Lung microvascular endothelial cell (primary cell): ENCODE results near the gene NEMP1. TPM values are rescaled to one million over a fixed set of nuclear protein-coding genes. Genes with fewer than 3 reads are reported as not detected.
"Not testable (repeated sequence)": the region's sequence is repeated elsewhere in the genome, so short reads cannot be mapped to it uniquely, and the experiment has no call there.

Experiments
- DNase-seq, 2 donors: peaks; one replicate each; pipeline versions ENCODE4 v3.0.0 to v3.0.0-alpha.2; 2010; ENCODE audit warnings: low read depth in 2 of 2
- total RNA-seq: library from RNA; depleted of rRNA; stranded (reverse); fragments of >200 nt; gene quantifications from 2 replicates; pipeline ENCODE4 v1.2.1, GENCODE V29; 2014

NEMP1 gene
- 2.8 and 3.6 TPM in 2 replicates for total RNA-seq

GRCh38 chr12:57078519-57079404, at the start of gene NEMP1:
Gene NEMP1 (minus strand): TSS chr12:57078791. CDS start chr12:57078745, 46 bp downstream.
- peak; percentile 100 for DNase-seq

- DNase-seq: peak; percentile 52 to 70
Observed at GRCh38 chr12:57127726-57128518, 49.3 kb upstream of the NEMP1 start, which contains the start of gene LRP1. Gene LRP1 (plus strand): TSS chr12:57128483. CDS start chr12:57128965, 482 bp downstream.

GRCh38 chr12:57127101-57127725, 48.6 kb upstream of the NEMP1 start:
- DNase-seq: peak; percentile 33 to 38

- DNase-seq: no peak
Observed at GRCh38 chr12:57126561-57126960, 48.0 kb upstream of the NEMP1 start.

- no peak for DNase-seq
Observed at GRCh38 chr12:57126061-57126460, 47.5 kb upstream of the NEMP1 start.

- peak; percentile 74 to 78 for DNase-seq
Observed at GRCh38 chr12:57124261-57124877, 45.8 kb upstream of the NEMP1 start.

GRCh38 chr12:57123813-57124212, 45.2 kb upstream of the NEMP1 start:
- no peak for DNase-seq

- DNase-seq: not testable (repeated sequence)
Observed at GRCh38 chr12:57120718-57121117, 42.1 kb upstream of the NEMP1 start.

- no peak for DNase-seq
Observed at GRCh38 chr12:57119294-57120085, 40.9 kb upstream of the NEMP1 start.

GRCh38 chr12:57118711-57119271, 40.2 kb upstream of the NEMP1 start:
- peak in 1 of 2 donors; percentile 45 for DNase-seq

GRCh38 chr12:57116580-57117281, 38.1 kb upstream of the NEMP1 start:
- DNase-seq: no peak

GRCh38 chr12:57112492-57113294, 34.1 kb upstream of the NEMP1 start:
- DNase-seq: no peak

GRCh38 chr12:57111031-57111734, 32.6 kb upstream of the NEMP1 start, which contains the start of gene STAT6:
Gene STAT6 (minus strand): TSS chr12:57111362. CDS start chr12:57108278, 3,084 bp downstream.
- peak; percentile 20 to 91 for DNase-seq

GRCh38 chr12:57110104-57111030, 31.8 kb upstream of the NEMP1 start:
- DNase-seq: peak in 1 of 2 donors; percentile 53

GRCh38 chr12:57109207-57110103, 30.9 kb upstream of the NEMP1 start:
- no peak for DNase-seq
